Measurements from ENCODE around the gene SLC25A48.

SLC25A48 gene

GRCh38 chr5:135878156-135878620, 43.7 kb downstream of the SLC25A48 start:
- no peak overlapping the region for H3K4me3 ChIP-seq (ENCODE audit: control insufficient read depth, low read depth, low read length)
- DNase-seq (ENCODE audit: low read depth) = no peak
- TF ChIP-seq, protein P1, sequence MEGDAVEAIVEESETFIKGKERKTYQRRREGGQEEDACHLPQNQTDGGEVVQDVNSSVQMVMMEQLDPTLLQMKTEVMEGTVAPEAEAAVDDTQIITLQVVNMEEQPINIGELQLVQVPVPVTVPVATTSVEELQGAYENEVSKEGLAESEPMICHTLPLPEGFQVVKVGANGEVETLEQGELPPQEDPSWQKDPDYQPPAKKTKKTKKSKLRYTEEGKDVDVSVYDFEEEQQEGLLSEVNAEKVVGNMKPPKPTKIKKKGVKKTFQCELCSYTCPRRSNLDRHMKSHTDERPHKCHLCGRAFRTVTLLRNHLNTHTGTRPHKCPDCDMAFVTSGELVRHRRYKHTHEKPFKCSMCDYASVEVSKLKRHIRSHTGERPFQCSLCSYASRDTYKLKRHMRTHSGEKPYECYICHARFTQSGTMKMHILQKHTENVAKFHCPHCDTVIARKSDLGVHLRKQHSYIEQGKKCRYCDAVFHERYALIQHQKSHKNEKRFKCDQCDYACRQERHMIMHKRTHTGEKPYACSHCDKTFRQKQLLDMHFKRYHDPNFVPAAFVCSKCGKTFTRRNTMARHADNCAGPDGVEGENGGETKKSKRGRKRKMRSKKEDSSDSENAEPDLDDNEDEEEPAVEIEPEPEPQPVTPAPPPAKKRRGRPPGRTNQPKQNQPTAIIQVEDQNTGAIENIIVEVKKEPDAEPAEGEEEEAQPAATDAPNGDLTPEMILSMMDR (IDR thresholded peaks at IDR 0.05; ENCODE audit: control insufficient read depth, insufficient read depth, low read depth, low read length, missing control alignments) = no peak

DNA sequence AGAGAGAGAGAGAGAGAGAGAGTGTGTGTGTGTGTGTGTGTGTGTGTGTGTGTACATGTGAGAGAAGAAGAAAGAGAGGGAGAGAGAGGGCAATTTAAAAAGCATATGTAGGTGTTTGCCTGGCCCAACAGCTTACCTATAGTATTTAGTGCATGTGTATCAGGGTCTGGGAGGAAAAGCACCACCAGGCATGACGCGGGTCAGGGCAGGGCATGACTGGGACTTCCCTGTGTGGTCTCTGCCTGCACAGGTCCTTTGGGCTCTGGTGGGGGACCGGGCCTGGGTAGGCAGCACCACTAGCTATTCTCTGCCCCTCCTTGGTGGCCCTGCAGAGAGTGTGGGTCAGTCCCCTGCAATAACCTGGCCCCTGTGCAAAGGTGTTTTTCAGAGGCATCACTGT, 45.1 kb downstream of the SLC25A48 start:
- H3K4me3 ChIP-seq (ENCODE audit: control insufficient read depth, low read depth, low read length) = no peak overlapping the region
- TF ChIP-seq, protein P1 (IDR thresholded peaks at IDR 0.05; ENCODE audit: control insufficient read depth, insufficient read depth, low read depth, low read length, missing control alignments) = no peak
- no peak for DNase-seq (ENCODE audit: low read depth)

- TF ChIP-seq, protein P1 (IDR thresholded peaks at IDR 0.05; ENCODE audit: control insufficient read depth, insufficient read depth, low read depth, low read length, missing control alignments) = peak; percentile 24
- no peak overlapping the region for H3K4me3 ChIP-seq (ENCODE audit: control insufficient read depth, low read depth, low read length)
- DNase-seq (ENCODE audit: low read depth) = no peak
Observed at GRCh38 chr5:135880278-135880677, 45.8 kb downstream of the SLC25A48 start.

DNA sequence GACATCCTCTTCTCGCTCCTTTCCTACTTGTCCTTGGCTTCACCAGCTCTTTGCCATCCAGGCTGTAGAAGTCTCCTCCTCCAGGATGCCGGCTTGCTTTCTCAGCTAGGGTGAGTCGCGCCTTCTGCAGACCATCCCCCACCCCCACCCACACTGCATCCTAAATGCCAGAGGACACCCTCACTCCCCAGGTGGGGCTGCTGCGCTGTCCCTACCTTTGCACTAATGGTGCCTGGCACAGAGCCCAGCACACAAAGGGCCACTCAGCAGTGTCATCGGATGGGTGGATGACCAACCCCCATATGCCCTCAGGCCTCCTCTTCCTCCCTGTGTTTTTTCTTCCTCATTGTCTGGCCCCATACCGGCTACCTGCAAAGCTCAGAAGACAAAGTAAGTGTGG, 46.3 kb downstream of the SLC25A48 start:
- no peak for DNase-seq (ENCODE audit: low read depth)
- TF ChIP-seq, protein P1 (IDR thresholded peaks at IDR 0.05; ENCODE audit: control insufficient read depth, insufficient read depth, low read depth, low read length, missing control alignments) = no peak
- H3K4me3 ChIP-seq (ENCODE audit: control insufficient read depth, low read depth, low read length) = no peak overlapping the region

GRCh38 chr5:135881244-135881643, 46.8 kb downstream of the SLC25A48 start:
- DNase-seq (ENCODE audit: low read depth) = no peak
- TF ChIP-seq, protein P1 (IDR thresholded peaks at IDR 0.05; ENCODE audit: control insufficient read depth, insufficient read depth, low read depth, low read length, missing control alignments) = no peak
- H3K4me3 ChIP-seq (ENCODE audit: control insufficient read depth, low read depth, low read length) = no peak overlapping the region

- DNase-seq (ENCODE audit: low read depth) = no peak
Observed at GRCh38 chr5:135881819-135882218, 47.4 kb downstream of the SLC25A48 start.

More at GRCh38 chr5:135881819-135882218, 47.4 kb downstream of the SLC25A48 start:
- TF ChIP-seq, protein P1 (IDR thresholded peaks at IDR 0.05; ENCODE audit: control insufficient read depth, insufficient read depth, low read depth, low read length, missing control alignments) = no peak
- H3K4me3 ChIP-seq (ENCODE audit: control insufficient read depth, low read depth, low read length) = no peak overlapping the region

Measured in AG09309 (cell line).